Common myeloid progenitor, CD34-positive (primary cell): ENCODE measurements around the gene ST6GALNAC3.
A peak's percentile ranks its signal among the peaks of the same experiment; 100 is the strongest.

ENCODE experiments used
- CTCF ChIA-PET: fragments of 350-600 bp; sonication (Branson Sonifier 250); formaldehyde crosslinking; loops from one replicate; lab custom pipeline; 2021; ENCODE audit warnings: antibody characterized with exemption; lab: Charles Lee
- POLR2A ChIA-PET: fragments of 350-600 bp; sonication (Branson Sonifier 250); formaldehyde crosslinking; loops from one replicate; lab custom pipeline; 2021; ENCODE audit warnings: antibody characterized with exemption; lab: Charles Lee
- DNase-seq, 3 donors: peaks; one replicate each; pipeline versions ENCODE4 v3.0.0 to v3.0.0-alpha.2; 2013
- H3K27ac ChIP-seq, 2 experiments: 1 replicate in 1 of 2; 2 replicates in 1 of 2; pipeline ENCODE4 v1.7.0; 2013; ENCODE audit warnings: inconsistent platforms in 2 of 2, low read length in 2 of 2, mild to moderate bottlenecking in 2 of 2, low read depth in 1 of 2, moderate library complexity in 1 of 2; ENCODE audit not compliant: severe bottlenecking in 2 of 2, insufficient read depth in 1 of 2, poor library complexity in 1 of 2
- H3K27me3 ChIP-seq, 5 experiments: replicated peaks in 2 of 5; 1 replicate in 3 of 5; 2 replicates in 2 of 5; pipeline versions ENCODE4 v1.6.1 to v1.7.0; 2013; ENCODE audit warnings: low read length in 4 of 5, mild to moderate bottlenecking in 2 of 5, moderate library complexity in 2 of 5, inconsistent platforms in 1 of 5; ENCODE audit not compliant: insufficient read depth in 5 of 5, control insufficient read depth in 4 of 5
- H3K36me3 ChIP-seq, 4 experiments: 1 replicate in 2 of 4; 2 replicates in 2 of 4; pipeline versions ENCODE4 v1.6.1 to v1.7.0; 2013; ENCODE audit warnings: low read length in 3 of 4, control low read depth in 1 of 4, mild to moderate bottlenecking in 1 of 4; ENCODE audit not compliant: control insufficient read depth in 4 of 4, insufficient read depth in 4 of 4
- H3K4me1 ChIP-seq, 4 experiments: 1 replicate in 3 of 4; 2 replicates in 1 of 4; pipeline versions ENCODE4 v1.6.1 to v1.7.1; 2013; ENCODE audit warnings: low read length in 3 of 4, mild to moderate bottlenecking in 3 of 4, control low read depth in 1 of 4, inconsistent platforms in 1 of 4, moderate library complexity in 1 of 4; ENCODE audit not compliant: control insufficient read depth in 4 of 4, insufficient read depth in 4 of 4; ENCODE audit errors: control extremely low read depth in 1 of 4
- H3K4me3 ChIP-seq, 7 experiments: 1 replicate in 4 of 7; 2 replicates in 3 of 7; pipeline versions ENCODE4 v1.5.1 to v1.7.0; 2013; ENCODE audit warnings: mild to moderate bottlenecking in 7 of 7, low read length in 6 of 7, moderate library complexity in 6 of 7, inconsistent platforms in 2 of 7, low read depth in 2 of 7, control low read depth in 1 of 7; ENCODE audit not compliant: insufficient read depth in 4 of 7, control insufficient read depth in 1 of 7; ENCODE audit errors: extremely low read depth in 1 of 7
- H3K9me3 ChIP-seq, 5 experiments: 1 replicate in 4 of 5; 2 replicates in 1 of 5; pipeline versions ENCODE4 v1.6.1 to v1.7.1; 2013; ENCODE audit warnings: low read length in 4 of 5, mild to moderate bottlenecking in 2 of 5, inconsistent platforms in 1 of 5, low read depth in 1 of 5, moderate library complexity in 1 of 5; ENCODE audit not compliant: control insufficient read depth in 4 of 5, insufficient read depth in 2 of 5; ENCODE audit errors: control extremely low read depth in 1 of 5
- WGBS: methylation state at CpG from one replicate; pipeline ENCODE4 v1.1.5; 2013; ENCODE audit not compliant: insufficient coverage; 5-methylcytosine and 5-hydroxymethylcytosine counted together

Gene ST6GALNAC3

DNA sequence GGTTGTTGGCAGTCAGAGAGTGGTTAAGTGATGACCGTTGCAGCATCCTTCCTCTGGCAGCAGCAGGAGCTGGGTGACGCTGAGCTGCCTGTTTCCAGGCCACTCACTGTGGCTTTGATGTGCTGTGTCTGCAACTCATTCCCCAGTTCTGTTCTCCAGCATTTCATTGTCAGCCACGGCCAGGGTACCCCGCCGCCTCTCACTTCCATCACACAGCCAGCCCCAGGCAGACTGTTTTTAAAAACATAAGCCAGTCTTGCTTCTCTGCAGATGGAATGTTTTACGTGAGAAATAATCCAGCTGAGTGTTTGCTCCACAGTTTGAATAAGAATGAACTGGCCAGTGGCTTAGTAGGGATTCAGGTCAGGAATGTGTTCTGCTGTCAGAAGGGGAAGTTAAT lies 21.5 kb upstream of the ST6GALNAC3 start:
- Histone ChIP-seq H3K36me3 (no peaks in the 10 kb centered on the region), H3K4me1 (peaks cover 0 to 7% (median 4%) of the 10 kb centered on the region in 4 experiments), H3K4me3 (no peak overlapping the region), H3K27ac (no peak overlapping the region), H3K9me3 (no peaks in the 10 kb centered on the region), H3K27me3 (no peaks in the 10 kb centered on the region)
- CTCF ChIA-PET: interaction anchor here (1.3 to 1.5 kb wide), 2 partner anchors 8 to 20 kb away, joined by 3 to 6 read pairs; no protein-coding TSS in a partner anchor
- WGBS: 43% methylated on average over 3 of the region's 6 CpGs
- POLR2A ChIA-PET: no interaction called here
- peak in 2 of 3 donors; percentile 51 to 74 for DNase-seq

DNA sequence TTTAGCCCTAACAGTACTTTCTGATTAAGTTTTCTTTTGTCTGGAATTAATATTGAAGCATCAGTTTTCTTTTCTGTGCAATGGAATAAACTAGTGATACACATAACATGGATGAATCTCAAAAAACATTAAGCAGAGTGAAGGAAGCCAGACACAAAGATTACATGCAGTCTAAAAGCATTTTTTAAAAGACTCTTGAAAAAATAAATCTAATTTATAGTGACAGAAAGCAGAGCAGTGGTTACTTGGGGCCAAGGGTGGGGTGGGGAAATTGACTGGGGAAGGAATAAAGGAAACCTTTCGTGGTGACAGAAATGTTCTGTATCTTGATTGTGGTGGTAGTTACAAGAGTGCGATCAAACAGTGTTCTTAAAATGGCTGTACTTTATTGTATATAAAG lies 20.2 kb upstream of the ST6GALNAC3 start:
- Histone ChIP-seq H3K27me3 (no peaks in the 10 kb centered on the region), H3K4me3 (no peak overlapping the region), H3K9me3 (no peaks in the 10 kb centered on the region), H3K4me1 (peaks cover 0 to 7% (median 4%) of the 10 kb centered on the region in 4 experiments), H3K27ac (no peak overlapping the region), H3K36me3 (no peaks in the 10 kb centered on the region)
- POLR2A ChIA-PET: no interaction called here
- 0% methylated on average over 1 of the region's 2 CpGs for WGBS
- CTCF ChIA-PET: interaction anchor here (0.6 kb wide), 1 partner anchor 92 kb away, joined by 3 read pairs; no protein-coding TSS in a partner anchor
- DNase-seq: no peak

- ChIA-PET POLR2A (no interaction called here), CTCF (no interaction called here)
These were observed 18.6 kb upstream of the ST6GALNAC3 start for GRCh38 chr1:76055987-76056386.

GRCh38 chr1:76059451-76059850 lies 15.1 kb upstream of the ST6GALNAC3 start:
- H3K9me3 ChIP-seq: no peaks in the 10 kb centered on the region
- no peak for DNase-seq
- no peaks in the 10 kb centered on the region for H3K36me3 ChIP-seq
- H3K27ac ChIP-seq: no peak overlapping the region
- no peaks in the 10 kb centered on the region for H3K4me1 ChIP-seq
- WGBS: 100% methylated on average over 1 of the region's 2 CpGs
- H3K27me3 ChIP-seq: no peaks in the 10 kb centered on the region
- no peak overlapping the region for H3K4me3 ChIP-seq
- ChIA-PET POLR2A (no interaction called here), CTCF (no interaction called here)

More at GRCh38 chr1:76055987-76056386, 18.6 kb upstream of the ST6GALNAC3 start:
- peaks cover 0 to 7% (median 4%) of the 10 kb centered on the region in 4 experiments for H3K4me1 ChIP-seq
- no peaks in the 10 kb centered on the region for H3K36me3 ChIP-seq
- H3K27me3 ChIP-seq: no peaks in the 10 kb centered on the region
- 100% methylated on average over 2 of the region's 4 CpGs for WGBS
- no peak overlapping the region for H3K4me3 ChIP-seq
- H3K27ac ChIP-seq: no peak overlapping the region
- no peaks in the 10 kb centered on the region for H3K9me3 ChIP-seq
- no peak for DNase-seq

GRCh38 chr1:76065270-76065669 lies 9.3 kb upstream of the ST6GALNAC3 start:
- POLR2A ChIA-PET: no interaction called here
- Histone ChIP-seq H3K27me3 (peaks cover 0 to 1% (median 0%) of the 10 kb centered on the region in 5 experiments), H3K4me3 (no peak overlapping the region), H3K27ac (no peak overlapping the region), H3K36me3 (no peaks in the 10 kb centered on the region), H3K9me3 (no peaks in the 10 kb centered on the region), H3K4me1 (no peaks in the 10 kb centered on the region)
- CTCF ChIA-PET: interaction anchor here (1.2 kb wide), 1 partner anchor 18 kb away, joined by 3 read pairs; no protein-coding TSS in a partner anchor
- WGBS: 100% methylated on average over 2 of the region's 3 CpGs
- DNase-seq: no peak

GRCh38 chr1:76066394-76066793 lies 8.2 kb upstream of the ST6GALNAC3 start:
- POLR2A ChIA-PET: no interaction called here
- no peaks in the 10 kb centered on the region for H3K4me1 ChIP-seq
- H3K36me3 ChIP-seq: no peaks in the 10 kb centered on the region
- no peaks in the 10 kb centered on the region for H3K9me3 ChIP-seq
- no peak overlapping the region for H3K27ac ChIP-seq
- H3K27me3 ChIP-seq: peaks cover 0 to 1% (median 0%) of the 10 kb centered on the region in 5 experiments
- H3K4me3 ChIP-seq: no peak overlapping the region
- CTCF ChIA-PET: interaction anchor here (0.7 kb wide), 1 partner anchor 11 kb away, joined by 3 read pairs; no protein-coding TSS in a partner anchor
- DNase-seq: no peak

- ChIA-PET CTCF (no interaction called here), POLR2A (no interaction called here)
These were observed 6.0 kb upstream of the ST6GALNAC3 start for GRCh38 chr1:76068542-76068941.

More at GRCh38 chr1:76068542-76068941, 6.0 kb upstream of the ST6GALNAC3 start:
- Histone ChIP-seq H3K4me1 (no peaks in the 10 kb centered on the region), H3K27ac (no peak overlapping the region), H3K36me3 (no peaks in the 10 kb centered on the region), H3K27me3 (peaks cover 0 to 1% (median 0%) of the 10 kb centered on the region in 5 experiments), H3K9me3 (no peaks in the 10 kb centered on the region), H3K4me3 (no peak overlapping the region)
- no peak for DNase-seq
- 100% methylated on average over 1 of the region's 1 CpG for WGBS
